HG03097 (cell line): ENCODE data around the gene CTTNBP2NL.
"Not testable (repeated sequence)": the region's sequence is repeated elsewhere in the genome, so short reads cannot be mapped to it uniquely, and the experiment has no call there.

ENCODE experiments used
- ATAC-seq: cut with Tn5 transposase; IDR thresholded peaks from one replicate; pipeline ENCODE4 v1.9.1; 2021; ENCODE audit not compliant: unreplicated experiment, low FRiP score

CTTNBP2NL gene

GRCh38 chr1:112386731-112387346 lies 9.2 kb upstream of the CTTNBP2NL start:
- no peak for ATAC-seq

DNA sequence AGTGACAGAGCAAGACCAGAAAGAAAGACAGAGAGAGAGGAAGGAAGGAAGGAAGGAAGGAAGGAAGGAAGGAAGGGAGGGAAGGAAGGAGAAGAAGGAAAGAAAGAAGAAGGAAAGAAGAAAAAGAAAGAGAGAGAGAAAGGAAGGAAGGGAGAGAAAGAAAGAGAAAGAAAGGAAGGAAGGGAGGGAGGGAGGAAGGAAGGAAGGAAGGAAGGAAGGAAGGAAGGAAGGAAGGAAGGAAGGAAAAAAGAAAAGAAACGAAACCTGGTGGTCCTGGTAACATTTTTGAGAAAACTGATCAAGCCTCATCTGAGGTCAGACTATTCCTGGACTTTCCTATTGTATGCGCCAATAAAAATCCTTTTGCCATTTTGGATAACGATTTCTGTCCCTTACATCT lies 8.2 kb upstream of the CTTNBP2NL start:
- no peak for ATAC-seq

- no peak for ATAC-seq
Observed at GRCh38 chr1:112388436-112388835, 7.6 kb upstream of the CTTNBP2NL start.

DNA sequence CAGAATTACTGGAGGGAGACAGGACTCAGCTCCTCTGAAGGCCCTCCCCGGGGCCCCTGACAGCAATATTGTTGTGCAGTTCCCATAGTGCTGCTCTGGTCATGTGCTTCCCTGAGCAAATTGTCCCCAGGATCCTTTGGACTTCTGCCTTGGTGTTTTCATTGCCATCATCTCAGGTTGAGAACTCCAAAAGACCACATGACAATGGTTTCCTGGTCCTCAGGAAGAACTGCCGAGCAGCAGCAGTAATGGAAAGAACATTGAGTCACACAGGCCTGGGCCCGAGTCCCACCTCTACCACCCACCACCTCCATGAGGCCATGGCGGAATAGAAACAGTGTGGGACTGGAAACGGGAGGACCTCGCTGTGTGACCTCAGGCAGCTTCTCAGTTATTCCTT lies 6.3 kb upstream of the CTTNBP2NL start:
- ATAC-seq: no peak

DNA sequence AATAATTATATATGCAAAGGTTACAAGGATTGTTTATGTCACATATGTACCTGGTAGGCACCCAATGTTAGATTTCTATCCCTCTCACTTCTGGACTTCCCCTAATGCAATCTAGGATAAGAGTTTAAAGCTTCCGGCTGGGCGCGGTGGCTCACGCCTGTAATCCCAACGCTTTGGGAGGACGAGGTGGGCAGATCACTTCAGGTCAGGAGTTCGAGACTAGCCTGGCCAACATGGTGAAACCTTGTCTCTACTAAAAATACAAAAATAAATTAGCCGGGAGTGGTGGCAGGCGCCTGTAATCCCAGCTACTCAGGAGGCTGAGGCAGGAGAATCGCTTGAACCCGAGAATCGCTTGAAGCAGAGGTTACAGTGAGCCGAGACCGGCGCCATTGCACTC lies 5.7 kb upstream of the CTTNBP2NL start:
- not testable (repeated sequence) for ATAC-seq

DNA sequence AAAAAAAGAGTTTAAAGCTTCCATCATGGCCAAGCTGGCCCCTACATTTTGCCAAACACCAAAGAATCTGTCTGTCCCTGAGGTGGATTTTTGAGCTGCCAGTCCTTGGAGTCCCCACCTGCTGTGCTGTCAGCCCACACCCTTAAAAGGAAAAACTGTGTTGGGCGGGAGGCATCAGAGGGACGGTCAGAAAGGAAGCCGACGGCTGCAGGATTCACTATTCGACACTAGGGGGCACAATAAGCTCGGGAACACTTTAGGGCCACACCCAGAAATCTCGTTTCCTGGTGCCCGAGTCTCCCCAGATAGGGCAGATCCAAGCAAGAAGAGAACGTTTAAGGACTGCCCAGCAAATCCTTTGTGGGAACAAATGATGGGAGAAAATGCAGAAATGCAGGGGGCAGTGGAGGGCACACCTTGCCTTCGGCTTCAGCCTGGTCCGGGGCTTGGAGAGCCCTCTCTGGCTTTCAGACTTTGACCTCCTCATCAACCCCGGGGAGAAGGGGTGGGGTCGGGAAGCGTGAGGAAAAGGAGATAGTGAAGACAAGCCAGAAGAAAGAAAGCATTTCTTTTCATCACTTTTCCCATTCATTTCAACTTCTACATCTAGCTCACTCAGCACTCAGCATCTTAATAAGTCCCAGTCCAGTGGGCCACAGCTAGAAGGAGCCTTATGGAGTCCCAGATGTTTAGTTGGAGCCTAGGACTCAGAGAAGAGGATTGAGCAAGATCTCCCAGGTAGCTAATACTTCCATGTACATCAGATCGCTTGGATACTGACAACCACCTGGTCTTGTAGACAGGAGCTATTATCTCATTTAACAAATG lies 5.0 kb upstream of the CTTNBP2NL start:
- peak; percentile 54 for ATAC-seq

DNA sequence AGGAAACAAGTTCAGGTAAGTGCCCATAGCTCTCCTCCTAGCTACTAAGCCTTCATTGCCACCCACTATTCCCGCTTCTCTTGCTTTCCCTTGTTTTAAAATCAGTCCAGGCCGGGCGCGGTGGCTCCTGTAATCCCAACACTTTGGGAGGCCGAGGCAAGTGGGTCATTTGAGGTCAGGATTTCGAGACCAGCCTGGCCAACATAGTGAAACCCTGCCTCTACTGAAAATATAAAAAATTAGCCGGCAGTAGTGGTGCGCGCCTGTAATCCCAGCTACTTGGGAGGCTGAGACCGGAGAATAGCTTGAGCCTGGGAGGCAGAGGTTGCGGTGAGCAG lies 4.4 kb upstream of the CTTNBP2NL start:
- ATAC-seq: no peak

- no peak for ATAC-seq
Observed at GRCh38 chr1:112393631-112393974, 2.4 kb upstream of the CTTNBP2NL start.

DNA sequence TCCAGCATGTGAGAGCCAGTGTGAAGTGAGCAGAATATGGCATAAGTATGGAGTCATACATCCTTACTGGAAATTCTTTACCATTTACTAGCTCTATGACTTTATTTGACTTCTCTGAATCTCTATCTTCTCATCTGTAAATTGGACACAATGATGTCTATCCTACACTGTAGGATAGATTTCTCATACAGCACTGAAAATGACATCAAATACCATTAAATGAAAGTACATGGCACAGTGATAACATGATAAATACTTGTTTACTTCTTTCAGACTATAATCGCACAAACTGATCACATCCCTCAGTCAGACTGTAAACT lies 1.3 kb upstream of the CTTNBP2NL start:
- ATAC-seq: no peak

- no peak for ATAC-seq
Observed at GRCh38 chr1:112395256-112395820, 676 bp upstream of the CTTNBP2NL start.

DNA sequence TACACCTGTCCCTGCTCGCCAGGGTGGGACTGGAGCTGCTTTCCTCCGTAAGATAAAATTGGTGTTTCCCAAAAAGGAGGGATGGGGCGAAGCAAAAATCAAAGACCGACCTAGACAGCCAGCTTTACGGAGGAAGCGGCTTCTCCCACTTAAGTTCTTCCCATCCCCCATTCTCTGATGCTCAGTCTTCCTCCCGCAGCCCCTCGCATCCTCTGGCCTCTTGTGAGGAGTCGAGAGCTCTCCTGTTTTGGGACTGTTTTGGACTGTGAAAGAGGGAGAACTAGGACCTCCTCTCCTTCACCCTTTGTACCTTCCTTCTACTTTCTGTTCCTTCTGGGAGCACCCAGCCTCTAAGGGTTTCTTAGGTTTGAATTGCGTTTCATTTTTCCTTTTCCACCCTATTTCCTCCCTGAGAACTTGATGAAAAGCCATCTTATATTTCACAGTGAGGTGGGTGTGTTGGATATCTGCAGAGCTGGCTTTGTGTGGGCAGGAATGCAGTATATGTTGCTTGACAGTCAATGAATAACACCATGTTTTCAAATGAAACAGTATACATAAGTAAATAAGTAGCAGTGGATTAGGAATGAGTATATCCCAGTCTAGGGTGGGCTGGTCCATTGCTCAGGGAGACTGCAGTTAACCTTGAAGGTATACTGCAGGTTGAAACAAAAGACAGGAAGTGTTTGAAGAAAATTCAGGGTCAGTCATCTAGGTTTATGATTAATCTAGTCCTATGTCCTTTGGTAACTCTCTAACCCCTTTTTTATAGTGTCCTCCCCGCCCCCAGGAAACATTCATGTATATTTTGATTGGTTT lies 848 bp downstream of the CTTNBP2NL start:
- ATAC-seq: no peak

DNA sequence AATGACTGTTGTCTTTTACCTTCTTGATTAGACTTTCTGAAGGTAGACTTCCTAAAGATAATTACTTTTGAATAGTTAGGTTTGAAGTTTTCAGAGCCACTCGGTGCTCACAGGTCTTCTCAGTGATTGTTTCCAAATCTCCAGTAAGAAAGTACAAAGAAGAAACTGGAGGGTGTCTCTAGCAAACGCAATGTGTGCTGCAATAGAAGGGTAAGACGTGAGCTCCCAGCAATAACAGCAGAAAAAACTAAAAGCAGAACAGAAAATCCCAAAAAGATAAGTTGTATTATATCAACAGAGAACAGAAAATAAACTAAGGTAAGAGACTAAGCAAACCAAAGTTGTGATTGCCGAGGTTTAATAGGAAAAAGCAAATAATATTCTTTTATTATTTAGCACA lies 1.8 kb downstream of the CTTNBP2NL start:
- no peak for ATAC-seq

GRCh38 chr1:112399456-112399855 lies 3.4 kb downstream of the CTTNBP2NL start:
- ATAC-seq: no peak

- not testable (repeated sequence) for ATAC-seq
Observed at GRCh38 chr1:112400706-112401105, 4.7 kb downstream of the CTTNBP2NL start.

- no peak for ATAC-seq
Observed at GRCh38 chr1:112402682-112403643, 6.9 kb downstream of the CTTNBP2NL start.

DNA sequence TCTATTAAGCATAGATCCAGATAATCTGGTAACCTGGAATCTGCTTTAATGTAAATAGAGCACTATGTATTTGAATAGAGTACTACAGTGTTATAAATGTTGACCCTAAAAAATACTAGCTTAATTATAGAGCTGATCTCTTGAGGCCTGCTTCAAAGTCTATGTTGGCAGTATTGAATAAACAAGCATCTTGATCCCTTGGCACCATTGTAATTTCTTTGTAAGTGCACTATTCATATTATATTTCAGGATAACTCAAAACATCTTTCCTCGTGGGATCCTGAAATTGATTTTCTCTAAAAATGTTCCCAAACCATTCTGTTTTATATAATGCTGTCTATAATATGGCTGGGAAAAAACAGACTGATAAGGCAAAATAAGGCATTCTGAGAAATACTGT lies 10.8 kb downstream of the CTTNBP2NL start:
- ATAC-seq: no peak

GRCh38 chr1:112409414-112409813 lies 13.4 kb downstream of the CTTNBP2NL start:
- no peak for ATAC-seq

DNA sequence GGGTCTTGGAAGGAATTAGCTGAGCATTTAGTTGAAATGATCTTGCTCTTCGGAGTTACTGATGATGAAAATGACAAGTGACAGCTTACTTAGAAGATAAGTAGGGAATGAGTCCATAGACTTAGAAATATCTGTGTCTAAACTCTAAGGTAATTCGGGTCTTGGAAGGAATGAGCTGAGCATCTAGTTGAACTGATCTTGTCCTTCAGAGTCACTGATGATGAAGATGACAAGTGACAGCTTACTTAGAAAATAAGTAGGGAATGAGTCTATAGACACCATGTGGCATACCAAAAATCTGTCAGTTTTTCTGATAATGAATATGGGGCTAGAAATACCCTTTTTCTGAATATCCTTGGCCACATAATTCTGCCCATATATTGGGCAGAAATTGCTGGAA lies 14.7 kb downstream of the CTTNBP2NL start:
- ATAC-seq: no peak

GRCh38 chr1:112417271-112417670 lies 21.3 kb downstream of the CTTNBP2NL start:
- no peak for ATAC-seq
